Measurements from ENCODE around the gene ANXA8L1. TPM values are rescaled to one million over a fixed set of nuclear protein-coding genes. Genes with fewer than 3 reads are reported as not detected.
A peak's percentile ranks its signal among the peaks of the same experiment; 100 is the strongest.
"Not testable (repeated sequence)": the region's sequence is repeated elsewhere in the genome, so short reads cannot be mapped to it uniquely, and the experiment has no call there.

Gene ANXA8L1
- total RNA-seq (2014; rRNA removed; shearing (Covaris generic)), result not detected in 2 replicates

GRCh38 chr10:46375406-46375805, at the start of gene ANXA8L1:
Gene ANXA8L1, plus strand, starts transcription at chr10:46375776. Its CDS starts 76 bp downstream, at chr10:46375852.
- DNase-seq (ENCODE audit: low spot score), result not testable (repeated sequence)

- DNase-seq (ENCODE audit: low spot score), result no peak
These were observed 49.5 kb upstream of the ANXA8L1 start for GRCh38 chr10:46326066-46326465.

GRCh38 chr10:46326971-46327370, 48.6 kb upstream of the ANXA8L1 start:
- no peak for DNase-seq (ENCODE audit: low spot score)

GRCh38 chr10:46327685-46328084, 47.9 kb upstream of the ANXA8L1 start:
- no peak for DNase-seq (ENCODE audit: low spot score)

- DNase-seq (ENCODE audit: low spot score), result no peak
These were observed 46.5 kb upstream of the ANXA8L1 start for GRCh38 chr10:46328853-46329689.

- no peak for DNase-seq (ENCODE audit: low spot score)
These were observed 45.9 kb upstream of the ANXA8L1 start for GRCh38 chr10:46329690-46330016.

- no peak for DNase-seq (ENCODE audit: low spot score)
These were observed 44.7 kb upstream of the ANXA8L1 start for GRCh38 chr10:46330894-46331293.

GRCh38 chr10:46365484-46365883, 10.1 kb upstream of the ANXA8L1 start:
- DNase-seq (ENCODE audit: low spot score), result not testable (repeated sequence)

GRCh38 chr10:46367209-46367608, 8.4 kb upstream of the ANXA8L1 start:
- DNase-seq (ENCODE audit: low spot score), result not testable (repeated sequence)

- DNase-seq (ENCODE audit: low spot score), result not testable (repeated sequence)
These were observed 7.8 kb upstream of the ANXA8L1 start for GRCh38 chr10:46367666-46368240.

GRCh38 chr10:46368956-46369355, 6.6 kb upstream of the ANXA8L1 start:
- DNase-seq (ENCODE audit: low spot score), result not testable (repeated sequence)

GRCh38 chr10:46374410-46374809, 1.2 kb upstream of the ANXA8L1 start:
- not testable (repeated sequence) for DNase-seq (ENCODE audit: low spot score)

GRCh38 chr10:46377022-46377421, 1.4 kb downstream of the ANXA8L1 start:
- not testable (repeated sequence) for DNase-seq (ENCODE audit: low spot score)

GRCh38 chr10:46377651-46378050, 2.1 kb downstream of the ANXA8L1 start:
- not testable (repeated sequence) for DNase-seq (ENCODE audit: low spot score)

- not testable (repeated sequence) for DNase-seq (ENCODE audit: low spot score)
These were observed 2.5 kb downstream of the ANXA8L1 start for GRCh38 chr10:46378108-46378507.

GRCh38 chr10:46379233-46379848, 3.8 kb downstream of the ANXA8L1 start:
- not testable (repeated sequence) for DNase-seq (ENCODE audit: low spot score)

GRCh38 chr10:46385858-46386257, 10.3 kb downstream of the ANXA8L1 start:
- not testable (repeated sequence) for DNase-seq (ENCODE audit: low spot score)

GRCh38 chr10:46386694-46387093, 11.1 kb downstream of the ANXA8L1 start:
- DNase-seq (ENCODE audit: low spot score), result not testable (repeated sequence)

GRCh38 chr10:46387309-46387902, 11.8 kb downstream of the ANXA8L1 start:
- not testable (repeated sequence) for DNase-seq (ENCODE audit: low spot score)

- DNase-seq (ENCODE audit: low spot score), result not testable (repeated sequence)
These were observed 15.8 kb downstream of the ANXA8L1 start for GRCh38 chr10:46391422-46391821.

GRCh38 chr10:46396441-46397279, 21.1 kb downstream of the ANXA8L1 start:
- peak; percentile 4 for DNase-seq (ENCODE audit: low spot score)

Measured in H4 (cell line).